H1 (cell line): Measurements from ENCODE around the gene KCNA1. TPM values are rescaled to one million over a fixed set of nuclear protein-coding genes. Genes with fewer than 3 reads are reported as not detected.

Experiments used
- HDAC6 ChIP-seq: IDR thresholded peaks from one replicate; pipeline ENCODE4 v1.7.1; 2012; ENCODE audit warnings: low read depth, mild to moderate bottlenecking, inconsistent platforms, low read length, moderate library complexity
- NANOG ChIP-seq: IDR thresholded peaks from 2 replicates; pipeline ENCODE4 v1.6.1; 2011; ENCODE audit warnings: low read length, low read depth, mild to moderate bottlenecking, inconsistent platforms; ENCODE audit not compliant: insufficient read depth, poor library complexity, severe bottlenecking
- PHF8 ChIP-seq: fragments of 200-600 bp; sonication (generic); conservative IDR thresholded peaks from 2 replicates; pipeline ENCODE4 v1.7.1; 2012; ENCODE audit warnings: low read depth, mild to moderate bottlenecking, inconsistent platforms, low read length, moderate library complexity
- RFX5 ChIP-seq: IDR thresholded peaks from 2 replicates; pipeline ENCODE4 v1.6.1; 2011; ENCODE audit warnings: low read depth, low read length, improper control_type of control experiment, borderline replicate concordance
- SP1 ChIP-seq: IDR thresholded peaks from 2 replicates; pipeline ENCODE4 v1.6.1; 2011; ENCODE audit warnings: low read depth, low read length
- polyA plus RNA-seq, 7 experiments: library from polyadenylated mRNA; depleted of rRNA in 3 of 7; stranded (reverse) in 5 of 7; unstranded in 2 of 7; fragments of >200 nt in 5 of 7; fragments of 200-250 nt in 2 of 7; gene quantifications; 1 replicate in 5 of 7; 2 replicates in 1 of 7; 4 replicates in 1 of 7; pipeline versions ENCODE4 v1.2.1 to v1.2.3, GENCODE V29; 2011 to 2013; ENCODE audit warnings: missing spikeins in 2 of 7, mixed read lengths in 2 of 7
- total RNA-seq: library from RNA; stranded (reverse); fragmentation: NEBNext Ultra II Directional; extraction: Animal tissue kit (Norgen Biotek cat#: 25700); gene quantifications from 2 replicates; pipeline ENCODE4 v1.2.1, GENCODE V29; 2021
- TF ChIP-seq, protein P1 (sequence below): IDR thresholded peaks from 2 replicates; pipeline ENCODE4 v1.6.1; 2012; ENCODE audit warnings: inconsistent platforms

KCNA1 gene
- total and polyA plus RNA-seq, 2 of the 8 experiments (the other 6 are each of a cell fraction or from before 2014, with no cell fraction given) = 0.23 to 0.30 TPM

- no peak for TF ChIP-seq NANOG
- TF ChIP-seq, protein P1, sequence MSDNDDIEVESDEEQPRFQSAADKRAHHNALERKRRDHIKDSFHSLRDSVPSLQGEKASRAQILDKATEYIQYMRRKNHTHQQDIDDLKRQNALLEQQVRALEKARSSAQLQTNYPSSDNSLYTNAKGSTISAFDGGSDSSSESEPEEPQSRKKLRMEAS = no peak
- TF ChIP-seq HDAC6 = no peak
- no peak for TF ChIP-seq RFX5
- TF ChIP-seq SP1 = no peak
- TF ChIP-seq PHF8 = no peak
Observed at GRCh38 chr12:4951083-4951482, 41.4 kb downstream of the KCNA1 start (continued).
